H1 (cell line): ENCODE measurements around the gene HAGH. TPM values are rescaled to one million over a fixed set of nuclear protein-coding genes. Genes with fewer than 3 reads are reported as not detected.
A peak's percentile ranks its signal among the peaks of the same experiment; 100 is the strongest.

Source experiments
- CTCF ChIA-PET: fragments of 300-600 bp; sonication (Branson Sonifier 250); formaldehyde crosslinking; loops from one replicate; lab custom pipeline; 2021; ENCODE audit not compliant: partially characterized antibody; lab: Charles Lee
- POLR2A ChIA-PET: fragments of 300-600 bp; sonication (Branson Sonifier 250); formaldehyde crosslinking; loops from one replicate; lab custom pipeline; 2021; ENCODE audit warnings: inconsistent platforms; ENCODE audit not compliant: partially characterized antibody; lab: Charles Lee
- DNase-seq, 2 experiments: peaks; one replicate each; pipeline versions ENCODE4 v3.0.0 to v3.0.0-alpha.2; 2010 to 2022; ENCODE audit warnings: low spot score in 2 of 2, low read depth in 1 of 2, mixed read lengths in 1 of 2
- FAIRE-seq: peaks from 2 replicates; lab custom pipeline; 2011; peaks lifted over from hg19 to GRCh38; lab: Jason Lieb, UNC
- H2AFZ ChIP-seq: 2 replicates; pipeline ENCODE4 v1.8.1; 2012; ENCODE audit warnings: low read length, inconsistent platforms
- H2AK5ac ChIP-seq: 2 replicates; pipeline ENCODE4 v1.6.1; 2013; ENCODE audit warnings: low read depth, low read length
- H2BK120ac ChIP-seq: replicated peaks from 2 replicates; pipeline ENCODE3; 2013; ENCODE audit warnings: low read depth, low read length, inconsistent platforms
- H2BK12ac ChIP-seq: 2 replicates; pipeline ENCODE4 v1.6.1; 2013; ENCODE audit warnings: low read depth, low read length
- H2BK15ac ChIP-seq: 2 replicates; pipeline ENCODE4 v1.6.1; 2013; ENCODE audit warnings: low read length
- H2BK20ac ChIP-seq: 2 replicates; pipeline ENCODE4 v1.6.1; 2013; ENCODE audit warnings: low read length
- H2BK5ac ChIP-seq: 2 replicates; pipeline ENCODE4 v1.6.1; 2013; ENCODE audit warnings: low read depth, low read length
- H3K14ac ChIP-seq: 2 replicates; pipeline ENCODE4 v1.6.1; 2013; ENCODE audit warnings: inconsistent platforms; ENCODE audit not compliant: insufficient read length
- H3K18ac ChIP-seq: 2 replicates; pipeline ENCODE4 v1.6.1; 2013; ENCODE audit warnings: low read length; ENCODE audit errors: extremely low read depth
- H3K23ac ChIP-seq: 2 replicates; pipeline ENCODE4 v1.6.1; 2013; ENCODE audit warnings: inconsistent platforms; ENCODE audit not compliant: insufficient read length
- H3K23me2 ChIP-seq: 2 replicates; pipeline ENCODE4 v1.6.1; 2013; ENCODE audit warnings: low read depth, low read length
- H3K27ac ChIP-seq: 2 replicates; pipeline ENCODE4 v1.6.1; 2011; ENCODE audit warnings: low read depth, low read length, inconsistent platforms
- H3K27me3 ChIP-seq, 4 experiments: replicated peaks in 1 of 4; 1 replicate in 1 of 4; 2 replicates in 3 of 4; pipeline versions ENCODE4 v1.6.1 to v1.8.1; 2011 to 2013; ENCODE audit warnings: low read length in 3 of 4, mild to moderate bottlenecking in 3 of 4, inconsistent platforms in 2 of 4, mixed read lengths in 2 of 4, moderate library complexity in 1 of 4; ENCODE audit not compliant: control insufficient read depth in 3 of 4, insufficient read depth in 3 of 4; ENCODE audit errors: extremely low read depth in 1 of 4
- H3K36me3 ChIP-seq, 4 experiments: 2 replicates each; pipeline versions ENCODE4 v1.6.1 to v1.8.1; 2011 to 2013; ENCODE audit warnings: mild to moderate bottlenecking in 4 of 4, low read length in 3 of 4, moderate library complexity in 2 of 4, control low read depth in 1 of 4, inconsistent platforms in 1 of 4; ENCODE audit not compliant: insufficient read depth in 4 of 4, control insufficient read depth in 2 of 4
- H3K4ac ChIP-seq: replicated peaks from 2 replicates; pipeline ENCODE3; 2013; ENCODE audit warnings: low read length, low read depth, mixed read lengths, inconsistent platforms; ENCODE audit not compliant: insufficient read length
- H3K4me1 ChIP-seq, 4 experiments: replicated peaks in 1 of 4; 1 replicate in 1 of 4; 2 replicates in 3 of 4; pipeline versions ENCODE4 v1.6.1 to v1.8.1; 2011 to 2013; ENCODE audit warnings: low read length in 3 of 4, inconsistent platforms in 2 of 4, mixed read lengths in 1 of 4; ENCODE audit not compliant: insufficient read depth in 4 of 4, control insufficient read depth in 3 of 4
- H3K4me2 ChIP-seq, 2 experiments: 2 replicates each; pipeline versions ENCODE4 v1.6.1 to v1.8.1; 2011 to 2013; ENCODE audit warnings: low read depth in 2 of 2, low read length in 2 of 2, control low read depth in 1 of 2, inconsistent platforms in 1 of 2, mild to moderate bottlenecking in 1 of 2; ENCODE audit not compliant: insufficient read depth in 1 of 2
- H3K4me3 ChIP-seq, 4 experiments: fragments of 200-600, 300-600 bp in 1 of 4; sonication (generic), shearing (Covaris generic), sonication (Bioruptor Twin) in 1 of 4; 2 replicates each; pipeline versions ENCODE4 v1.5.1 to v1.8.1; 2011 to 2016; ENCODE audit warnings: low read length in 4 of 4, low read depth in 3 of 4, control low read depth in 2 of 4, inconsistent platforms in 2 of 4, mild to moderate bottlenecking in 2 of 4, mixed read lengths in 1 of 4, moderate library complexity in 1 of 4; ENCODE audit not compliant: insufficient read depth in 2 of 4; ENCODE audit errors: extremely low read depth in 1 of 4
- H3K56ac ChIP-seq: replicated peaks from 2 replicates; pipeline ENCODE3; 2013; ENCODE audit warnings: low read depth, mild to moderate bottlenecking, mixed read lengths, low read length, inconsistent platforms; ENCODE audit not compliant: insufficient read length
- H3K79me1 ChIP-seq: 2 replicates; pipeline ENCODE4 v1.6.1; 2013; ENCODE audit warnings: low read depth, low read length, control low read depth
- H3K79me2 ChIP-seq, 2 experiments: 2 replicates each; pipeline versions ENCODE4 v1.6.1 to v1.8.1; 2012 to 2013; ENCODE audit warnings: low read length in 2 of 2, mild to moderate bottlenecking in 2 of 2, inconsistent platforms in 1 of 2; ENCODE audit not compliant: insufficient read depth in 2 of 2, control insufficient read depth in 1 of 2
- H3K9ac ChIP-seq, 4 experiments: replicated peaks in 1 of 4; 1 replicate in 1 of 4; 2 replicates in 3 of 4; pipeline versions ENCODE4 v1.6.1 to v1.8.1; 2011 to 2013; ENCODE audit warnings: low read depth in 3 of 4, low read length in 3 of 4, control low read depth in 2 of 4, mild to moderate bottlenecking in 2 of 4, moderate library complexity in 2 of 4, inconsistent platforms in 1 of 4; ENCODE audit errors: extremely low read depth in 1 of 4
- H3K9me3 ChIP-seq, 2 experiments: 2 replicates each; pipeline versions ENCODE4 v1.6.1 to v1.8.1; 2012 to 2013; ENCODE audit warnings: mild to moderate bottlenecking in 2 of 2, moderate library complexity in 2 of 2, control low read depth in 1 of 2, inconsistent platforms in 1 of 2, low read depth in 1 of 2, low read length in 1 of 2, mixed read lengths in 1 of 2; ENCODE audit not compliant: insufficient read depth in 2 of 2
- H4K20me1 ChIP-seq, 2 experiments: replicated peaks in 1 of 2; 2 replicates each; pipeline versions ENCODE3 to v1.8.1; 2011 to 2013; ENCODE audit warnings: inconsistent platforms in 2 of 2, low read length in 2 of 2, mild to moderate bottlenecking in 1 of 2; ENCODE audit not compliant: insufficient read depth in 2 of 2, control insufficient read depth in 1 of 2
- H4K5ac ChIP-seq: 2 replicates; pipeline ENCODE4 v1.6.1; 2013; ENCODE audit warnings: low read length, low read depth, mixed read lengths, inconsistent platforms; ENCODE audit not compliant: insufficient read length
- H4K8ac ChIP-seq: 2 replicates; pipeline ENCODE4 v1.8.0; 2013; ENCODE audit warnings: mild to moderate bottlenecking, moderate library complexity, low read length, inconsistent platforms; ENCODE audit not compliant: insufficient read depth; ENCODE audit errors: extremely low read depth
- H4K91ac ChIP-seq: replicated peaks from 2 replicates; pipeline ENCODE3; 2013; ENCODE audit warnings: low read length, mixed read lengths, inconsistent platforms; ENCODE audit not compliant: insufficient read length
- ATF3 ChIP-seq: IDR thresholded peaks from 2 replicates; pipeline ENCODE4 v1.6.1; 2011; ENCODE audit warnings: low read depth, mild to moderate bottlenecking, low read length; ENCODE audit not compliant: insufficient read depth
- HDAC6 ChIP-seq: IDR thresholded peaks from one replicate; pipeline ENCODE4 v1.7.1; 2012; ENCODE audit warnings: low read depth, mild to moderate bottlenecking, inconsistent platforms, low read length, moderate library complexity
- KDM4A ChIP-seq: IDR thresholded peaks from one replicate; pipeline ENCODE4 v1.7.1; 2012; ENCODE audit warnings: low read depth, mild to moderate bottlenecking, moderate library complexity, low read length, inconsistent platforms; ENCODE audit not compliant: severe bottlenecking
- NANOG ChIP-seq: IDR thresholded peaks from 2 replicates; pipeline ENCODE4 v1.6.1; 2011; ENCODE audit warnings: low read length, low read depth, mild to moderate bottlenecking, inconsistent platforms; ENCODE audit not compliant: insufficient read depth, poor library complexity, severe bottlenecking
- POU5F1 ChIP-seq: IDR thresholded peaks from 2 replicates; pipeline ENCODE4 v1.6.1; 2011; ENCODE audit warnings: low read depth, mild to moderate bottlenecking, low read length, moderate library complexity
- TAF1 ChIP-seq: IDR thresholded peaks from 2 replicates; pipeline ENCODE4 v1.6.1; 2011; ENCODE audit warnings: mild to moderate bottlenecking, low read depth, low read length
- TEAD4 ChIP-seq: IDR thresholded peaks from 2 replicates; pipeline ENCODE4 v1.6.1; 2012; ENCODE audit warnings: low read depth, low read length, inconsistent platforms, mixed read lengths
- WGBS, 2 experiments: shearing (Covaris generic) in 1 of 2; methylation state at CpG; one replicate each; pipeline versions ENCODE4 v1.1.6 to v1.1.7; 2013 to 2015; ENCODE audit warnings: low lambda C conversion rate in 2 of 2, mixed read lengths in 2 of 2, inconsistent platforms in 1 of 2, low coverage in 1 of 2, missing lambda C conversion rate in 1 of 2; ENCODE audit not compliant: insufficient replicate concordance in 2 of 2, insufficient coverage in 1 of 2, insufficient read length in 1 of 2; ENCODE audit errors: extremely low coverage in 1 of 2, missing lambda C conversion rate in 1 of 2; 5-methylcytosine and 5-hydroxymethylcytosine counted together
- polyA plus RNA-seq, 7 experiments: library from polyadenylated mRNA; depleted of rRNA in 3 of 7; stranded (reverse) in 5 of 7; unstranded in 2 of 7; fragments of >200 nt in 5 of 7; fragments of 200-250 nt in 2 of 7; gene quantifications; 1 replicate in 5 of 7; 2 replicates in 1 of 7; 4 replicates in 1 of 7; pipeline versions ENCODE4 v1.2.1 to v1.2.3, GENCODE V29; 2011 to 2013; ENCODE audit warnings: missing spikeins in 2 of 7, mixed read lengths in 2 of 7
- total RNA-seq: library from RNA; stranded (reverse); fragmentation: NEBNext Ultra II Directional; extraction: Animal tissue kit (Norgen Biotek cat#: 25700); gene quantifications from 2 replicates; pipeline ENCODE4 v1.2.1, GENCODE V29; 2021

Gene HAGH
- total and polyA plus RNA-seq, 2 of the 8 experiments (the other 6 are each of a cell fraction or from before 2014, with no cell fraction given): 28.7 to 40.6 TPM

DNA sequence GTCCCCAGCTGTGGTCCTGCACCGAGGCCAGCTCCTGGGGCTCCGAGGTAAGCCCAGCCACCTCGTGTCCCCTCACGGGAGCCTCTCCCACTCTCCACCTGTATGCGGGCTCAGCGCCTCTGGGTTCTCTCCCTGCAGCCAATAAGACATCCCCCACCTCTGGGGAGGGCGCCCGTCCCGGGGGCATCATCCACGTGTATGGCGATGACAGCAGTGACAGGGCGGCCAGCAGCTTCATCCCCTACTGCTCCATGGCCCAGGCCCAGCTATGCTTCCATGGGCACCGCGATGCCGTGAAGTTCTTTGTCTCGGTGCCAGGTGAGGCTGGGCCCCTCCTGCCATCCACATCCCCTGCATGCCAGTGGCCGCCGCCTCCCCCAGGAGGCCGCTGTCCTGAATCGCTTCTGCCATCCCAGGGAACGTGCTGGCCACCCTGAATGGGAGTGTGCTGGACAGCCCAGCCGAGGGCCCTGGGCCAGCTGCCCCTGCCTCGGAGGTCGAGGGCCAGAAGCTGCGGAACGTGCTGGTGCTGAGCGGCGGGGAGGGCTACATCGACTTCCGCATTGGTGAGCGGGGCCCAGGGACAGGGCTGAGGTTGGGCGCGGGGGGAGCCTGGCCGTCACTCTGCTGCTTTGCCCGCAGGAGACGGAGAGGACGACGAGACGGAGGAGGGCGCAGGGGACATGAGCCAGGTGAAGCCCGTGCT is 58.4 kb downstream of the HAGH start:
- TF ChIP-seq TEAD4: no peak
- TF ChIP-seq ATF3: no peak
- TF ChIP-seq HDAC6: no peak
- TF ChIP-seq TAF1: no peak
- TF ChIP-seq POU5F1: no peak
- TF ChIP-seq NANOG: no peak
- TF ChIP-seq KDM4A: no peak
- 93% methylated on average over 24 of the region's 41 CpGs; no CpG with 5 or more reads in 1 of the 2 experiments for WGBS, 2 experiments
- Histone ChIP-seq H3K9ac (no peak overlapping the region), H2BK20ac (no peak overlapping the region), H3K36me3 (peaks cover 3 to 37% (median 7%) of the 10 kb centered on the region in 4 experiments; a peak in 4 of 8 replicates), H3K14ac (no peak overlapping the region), H3K23ac (no peak overlapping the region), H4K20me1 (peaks cover 1 to 10% of the 10 kb centered on the region in 2 experiments), H2AK5ac (no peak overlapping the region), H4K91ac (no peak overlapping the region), H2BK5ac (0 out of 2 replicates have a peak overlapping the region, but pooled peaks have one; percentile 6), H2AFZ (no peak overlapping the region), H3K4me2 (no peak overlapping the region), H2BK120ac (no peak overlapping the region), H4K8ac (no peak overlapping the region), H3K79me2 (peaks cover 0 to 7% of the 10 kb centered on the region in 2 experiments; a peak in 1 of 4 replicates), H3K27ac (no peak overlapping the region), H2BK15ac (no peak overlapping the region), H3K4me3 (no peak overlapping the region), H2BK12ac (no peak overlapping the region), H3K23me2 (peaks cover 13% of the 10 kb centered on the region), H3K4ac (no peak overlapping the region), H3K79me1 (no peaks in the 10 kb centered on the region), H3K4me1 (peaks cover 0 to 25% (median 14%) of the 10 kb centered on the region in 4 experiments; a peak in 5 of 7 replicates), H3K18ac (no peak overlapping the region), H3K56ac (no peak overlapping the region), H3K27me3 (no peaks in the 10 kb centered on the region), H4K5ac (no peak overlapping the region), H3K9me3 (no peaks in the 10 kb centered on the region; a peak in 1 of 4 replicates)
- no peak for FAIRE-seq
- ChIA-PET POLR2A (interaction anchor here (0.9 to 13.5 kb wide), 7 partner anchors 9 to 196 kb away, joined by 3 to 246 read pairs (median 6); partner anchors contain the start of genes NUBP2, RPS2 and SPSB3), CTCF (interaction anchor here (0.6 to 1.5 kb wide), 6 partner anchors 62 to 692 kb away, joined by 3 to 4 read pairs (median 4); partner anchors contain the start of genes MAPK8IP3 and TEDC2)
- no peak for DNase-seq
